ENCODE data around the gene TBX3.

TBX3 gene

DNA sequence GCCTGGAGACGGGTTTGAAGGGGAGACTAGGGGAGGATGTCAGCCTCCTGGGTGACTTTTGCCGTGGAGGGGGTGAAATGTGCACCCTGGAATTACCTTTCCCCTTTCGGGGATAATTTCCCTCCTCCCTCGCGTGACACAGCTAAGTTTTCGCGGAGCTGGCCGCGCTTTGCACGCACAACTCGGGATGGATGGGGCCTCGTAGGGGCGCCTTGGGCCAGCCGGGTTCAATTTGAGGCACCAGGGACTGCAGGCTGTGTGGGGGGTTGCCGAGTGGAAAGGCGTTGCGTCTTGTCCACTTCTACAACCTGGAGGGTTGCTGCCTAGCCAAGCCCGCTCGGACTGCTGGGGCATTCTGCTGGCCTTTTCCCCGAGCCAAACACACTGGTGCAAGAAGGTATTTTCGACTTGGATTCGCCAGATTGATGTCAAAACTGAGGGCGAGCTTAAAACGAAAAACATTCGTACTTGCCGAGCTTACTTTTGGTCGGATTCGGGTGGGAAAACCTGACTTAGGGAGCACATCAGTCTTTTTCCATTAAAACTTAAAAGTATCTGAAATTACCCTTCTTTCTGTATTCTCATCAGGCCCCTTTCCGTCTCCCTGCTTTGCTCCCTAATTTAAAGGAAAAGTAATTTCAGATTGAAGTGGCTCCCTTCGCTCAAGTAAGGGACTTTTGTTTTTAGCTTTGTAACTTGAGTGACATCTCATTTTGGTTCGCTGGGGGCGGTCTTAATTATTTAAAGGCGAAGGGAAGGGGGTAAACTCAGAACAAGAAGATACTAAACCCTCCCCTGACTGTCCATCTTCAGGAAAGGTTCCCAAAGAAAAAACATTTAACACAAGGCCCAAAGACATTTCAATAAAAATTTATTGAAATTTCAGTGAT, 14.3 kb downstream of the TBX3 start:
- Histone ChIP-seq H3K27me3 (ENCODE audit: insufficient read depth, low read depth) (no peaks in the 10 kb centered on the region), H3K36me3 (ENCODE audit: insufficient read depth) (no peaks in the 10 kb centered on the region), H3K9ac (no peak overlapping the region), H4K20me1 (ENCODE audit: insufficient read depth) (no peaks in the 10 kb centered on the region), H3K79me2 (ENCODE audit: insufficient read depth, low read depth) (no peaks in the 10 kb centered on the region), H3K4me2 (no peak overlapping the region), H3K4me1 (ENCODE audit: low read depth, poor library complexity, severe bottlenecking) (no peaks in the 10 kb centered on the region), H2AFZ (ENCODE audit: low read depth) (no peak overlapping the region), H3K27ac (no peak overlapping the region), H3K4me3 (IDR thresholded peaks at IDR 0.05; ENCODE audit: insufficient read depth, low read depth, low read length) (no peak overlapping the region)
- TF ChIP-seq, protein P1, sequence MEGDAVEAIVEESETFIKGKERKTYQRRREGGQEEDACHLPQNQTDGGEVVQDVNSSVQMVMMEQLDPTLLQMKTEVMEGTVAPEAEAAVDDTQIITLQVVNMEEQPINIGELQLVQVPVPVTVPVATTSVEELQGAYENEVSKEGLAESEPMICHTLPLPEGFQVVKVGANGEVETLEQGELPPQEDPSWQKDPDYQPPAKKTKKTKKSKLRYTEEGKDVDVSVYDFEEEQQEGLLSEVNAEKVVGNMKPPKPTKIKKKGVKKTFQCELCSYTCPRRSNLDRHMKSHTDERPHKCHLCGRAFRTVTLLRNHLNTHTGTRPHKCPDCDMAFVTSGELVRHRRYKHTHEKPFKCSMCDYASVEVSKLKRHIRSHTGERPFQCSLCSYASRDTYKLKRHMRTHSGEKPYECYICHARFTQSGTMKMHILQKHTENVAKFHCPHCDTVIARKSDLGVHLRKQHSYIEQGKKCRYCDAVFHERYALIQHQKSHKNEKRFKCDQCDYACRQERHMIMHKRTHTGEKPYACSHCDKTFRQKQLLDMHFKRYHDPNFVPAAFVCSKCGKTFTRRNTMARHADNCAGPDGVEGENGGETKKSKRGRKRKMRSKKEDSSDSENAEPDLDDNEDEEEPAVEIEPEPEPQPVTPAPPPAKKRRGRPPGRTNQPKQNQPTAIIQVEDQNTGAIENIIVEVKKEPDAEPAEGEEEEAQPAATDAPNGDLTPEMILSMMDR (conservative IDR thresholded peaks at IDR 0.05; ENCODE audit: low read depth, low read length) = no peak

DNA sequence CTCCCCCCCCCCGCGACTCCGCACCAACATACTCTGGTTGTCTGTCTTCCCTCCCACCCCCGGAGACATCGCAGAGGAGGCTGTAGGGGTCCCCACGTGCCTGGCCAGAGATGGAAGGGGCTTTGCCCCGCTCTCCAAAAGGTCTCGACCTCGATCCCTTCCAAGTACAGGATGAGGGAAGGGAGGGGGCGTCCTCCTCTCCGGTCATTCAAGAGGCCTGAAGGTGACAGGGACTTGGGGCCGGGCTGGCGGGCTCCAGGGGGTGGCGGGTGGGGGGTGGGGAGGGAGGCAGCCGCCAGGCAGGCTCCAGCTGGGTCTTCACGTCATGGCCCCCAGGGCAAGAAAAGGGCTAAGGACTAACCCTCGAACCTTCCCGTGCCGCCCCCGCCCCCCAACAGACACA, 15.1 kb downstream of the TBX3 start:
- H4K20me1 ChIP-seq (ENCODE audit: insufficient read depth) = no peaks in the 10 kb centered on the region
- TF ChIP-seq, protein P1 (conservative IDR thresholded peaks at IDR 0.05; ENCODE audit: low read depth, low read length) = no peak
- no peaks in the 10 kb centered on the region for H3K36me3 ChIP-seq (ENCODE audit: insufficient read depth)
- H3K4me1 ChIP-seq (ENCODE audit: low read depth, poor library complexity, severe bottlenecking) = no peaks in the 10 kb centered on the region
- H3K9ac ChIP-seq = no peak overlapping the region
- no peak overlapping the region for H2AFZ ChIP-seq (ENCODE audit: low read depth)
- H3K27ac ChIP-seq = no peak overlapping the region
- no peak overlapping the region for H3K4me2 ChIP-seq
- H3K79me2 ChIP-seq (ENCODE audit: insufficient read depth, low read depth) = no peaks in the 10 kb centered on the region
- no peaks in the 10 kb centered on the region for H3K27me3 ChIP-seq (ENCODE audit: insufficient read depth, low read depth)
- no peak overlapping the region for H3K4me3 ChIP-seq (IDR thresholded peaks at IDR 0.05; ENCODE audit: insufficient read depth, low read depth, low read length)

DNA sequence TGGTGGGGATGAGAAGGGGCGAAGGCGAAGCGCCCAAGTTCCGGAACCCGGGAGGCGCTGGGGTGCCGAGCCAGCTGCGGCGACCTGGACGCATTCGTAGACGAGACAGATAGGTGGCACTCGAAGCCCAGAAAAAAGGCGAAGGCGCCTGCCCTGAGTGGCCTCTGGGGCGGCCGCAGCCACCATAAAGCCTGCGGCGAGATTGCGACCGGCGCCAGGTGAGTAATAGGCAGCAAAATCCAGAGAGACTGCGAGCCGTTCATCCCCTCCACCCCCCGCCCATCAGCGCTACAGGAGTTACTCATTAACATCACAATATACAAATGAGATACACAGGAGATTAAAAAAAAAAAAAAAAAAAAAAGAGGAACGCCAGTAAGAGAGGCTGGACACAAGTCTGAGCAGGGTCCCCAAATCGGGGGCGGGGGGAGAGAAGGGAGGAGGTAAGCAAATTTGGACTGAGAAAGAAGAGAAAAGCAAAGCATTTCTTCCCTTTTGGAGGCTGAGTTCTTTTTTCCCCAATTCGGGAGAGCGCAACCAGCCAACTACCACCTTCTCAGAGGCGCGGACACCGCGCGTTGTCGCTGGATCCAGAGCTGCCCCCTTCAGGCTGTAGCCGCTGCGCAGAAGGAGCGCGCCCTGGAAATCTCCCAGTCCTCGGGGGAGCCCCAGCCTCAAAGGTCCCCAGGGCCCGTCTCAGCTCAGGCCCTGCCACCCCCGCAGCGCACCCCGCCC, 15.7 kb downstream of the TBX3 start:
- TF ChIP-seq, protein P1 (conservative IDR thresholded peaks at IDR 0.05; ENCODE audit: low read depth, low read length) = peak; percentile 43; the same call in 1 of the 2 replicates
- H4K20me1 ChIP-seq (ENCODE audit: insufficient read depth) = no peaks in the 10 kb centered on the region
- no peaks in the 10 kb centered on the region for H3K79me2 ChIP-seq (ENCODE audit: insufficient read depth, low read depth)
- H3K27ac ChIP-seq = no peak overlapping the region
- peak overlapping the region; percentile 56 for H3K4me2 ChIP-seq
- no peaks in the 10 kb centered on the region for H3K36me3 ChIP-seq (ENCODE audit: insufficient read depth)
- peak overlapping the region; percentile 69 for H2AFZ ChIP-seq (ENCODE audit: low read depth)
- H3K9ac ChIP-seq = no peak overlapping the region
- no peaks in the 10 kb centered on the region for H3K27me3 ChIP-seq (ENCODE audit: insufficient read depth, low read depth)
- H3K4me1 ChIP-seq (ENCODE audit: low read depth, poor library complexity, severe bottlenecking) = no peaks in the 10 kb centered on the region
- H3K4me3 ChIP-seq (IDR thresholded peaks at IDR 0.05; ENCODE audit: insufficient read depth, low read depth, low read length) = no peak overlapping the region

DNA sequence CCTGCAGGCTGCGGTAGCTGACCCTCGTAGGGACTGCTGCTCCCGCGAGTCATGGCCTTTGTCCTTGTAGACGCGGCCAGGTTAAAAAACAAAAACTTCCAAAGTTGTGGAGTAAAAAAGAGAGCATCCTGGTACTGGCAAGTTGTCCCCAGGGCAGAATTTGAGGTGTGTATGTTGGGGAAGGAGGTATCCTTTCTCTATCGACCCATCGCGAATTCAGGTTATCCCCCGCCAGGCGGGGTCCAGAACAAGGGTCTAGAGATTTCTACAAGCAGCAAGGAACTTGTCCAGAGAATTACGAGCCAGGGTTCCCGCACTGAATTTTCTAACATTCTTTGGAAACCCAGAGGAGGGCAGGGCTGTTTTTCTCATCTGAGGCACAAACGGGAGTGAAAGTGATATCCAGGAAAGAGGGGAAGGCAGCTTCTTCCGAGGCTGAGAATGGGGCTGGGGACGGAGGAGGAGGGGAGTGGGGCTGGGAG, 16.3 kb downstream of the TBX3 start:
- no peaks in the 10 kb centered on the region for H4K20me1 ChIP-seq (ENCODE audit: insufficient read depth)
- no peak overlapping the region for H3K4me3 ChIP-seq (IDR thresholded peaks at IDR 0.05; ENCODE audit: insufficient read depth, low read depth, low read length)
- H2AFZ ChIP-seq (ENCODE audit: low read depth) = peak overlapping the region; percentile 69
- no peak overlapping the region for H3K9ac ChIP-seq
- H3K27me3 ChIP-seq (ENCODE audit: insufficient read depth, low read depth) = no peaks in the 10 kb centered on the region
- peak overlapping the region; percentile 56 for H3K4me2 ChIP-seq
- H3K36me3 ChIP-seq (ENCODE audit: insufficient read depth) = no peaks in the 10 kb centered on the region
- H3K79me2 ChIP-seq (ENCODE audit: insufficient read depth, low read depth) = no peaks in the 10 kb centered on the region
- TF ChIP-seq, protein P1 (conservative IDR thresholded peaks at IDR 0.05; ENCODE audit: low read depth, low read length) = no peak
- no peaks in the 10 kb centered on the region for H3K4me1 ChIP-seq (ENCODE audit: low read depth, poor library complexity, severe bottlenecking)
- no peak overlapping the region for H3K27ac ChIP-seq

Data from KMS-11 (cell line).